ENCODE results near the gene ARMH3.

The ARMH3 gene

DNA sequence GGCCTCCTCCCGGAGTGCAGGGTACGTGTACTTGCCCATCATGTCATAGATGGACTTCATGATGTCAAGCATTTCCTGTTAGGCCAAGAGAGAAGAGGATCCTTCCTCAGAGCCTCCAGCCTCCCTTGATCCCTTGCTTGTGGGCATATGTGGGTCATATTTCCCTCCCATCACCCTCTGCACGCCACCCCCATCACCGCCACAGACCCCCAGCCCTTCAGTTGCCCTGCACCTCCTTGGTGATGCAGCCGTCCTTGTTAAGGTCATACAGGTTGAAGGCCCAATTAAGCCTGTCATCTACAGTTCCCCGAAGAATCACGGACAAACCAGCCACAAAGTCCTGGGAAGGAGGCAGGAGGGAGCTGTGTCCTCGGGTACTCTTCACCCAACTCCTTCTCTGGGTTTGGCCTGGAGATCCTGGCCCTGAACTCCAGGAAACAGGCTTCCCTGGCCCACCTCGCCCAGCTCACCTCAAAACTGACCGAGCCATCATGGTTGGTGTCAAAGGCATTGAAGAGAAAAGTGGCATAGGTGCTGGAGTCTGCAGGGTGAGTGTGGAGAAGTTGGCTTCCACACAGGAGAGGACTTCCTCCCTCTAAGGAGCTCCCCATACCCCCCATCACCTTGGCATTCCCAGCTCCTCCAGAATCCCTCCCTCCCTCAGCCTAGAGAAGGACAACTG is 227.9 kb downstream of the ARMH3 start:
- no peak for DNase-seq

- no peak for DNase-seq
Observed at GRCh38 chr10:101826852-101827434, 229.0 kb downstream of the ARMH3 start.

- DNase-seq, result no peak
Observed at GRCh38 chr10:101824736-101825135, 231.2 kb downstream of the ARMH3 start.

DNA sequence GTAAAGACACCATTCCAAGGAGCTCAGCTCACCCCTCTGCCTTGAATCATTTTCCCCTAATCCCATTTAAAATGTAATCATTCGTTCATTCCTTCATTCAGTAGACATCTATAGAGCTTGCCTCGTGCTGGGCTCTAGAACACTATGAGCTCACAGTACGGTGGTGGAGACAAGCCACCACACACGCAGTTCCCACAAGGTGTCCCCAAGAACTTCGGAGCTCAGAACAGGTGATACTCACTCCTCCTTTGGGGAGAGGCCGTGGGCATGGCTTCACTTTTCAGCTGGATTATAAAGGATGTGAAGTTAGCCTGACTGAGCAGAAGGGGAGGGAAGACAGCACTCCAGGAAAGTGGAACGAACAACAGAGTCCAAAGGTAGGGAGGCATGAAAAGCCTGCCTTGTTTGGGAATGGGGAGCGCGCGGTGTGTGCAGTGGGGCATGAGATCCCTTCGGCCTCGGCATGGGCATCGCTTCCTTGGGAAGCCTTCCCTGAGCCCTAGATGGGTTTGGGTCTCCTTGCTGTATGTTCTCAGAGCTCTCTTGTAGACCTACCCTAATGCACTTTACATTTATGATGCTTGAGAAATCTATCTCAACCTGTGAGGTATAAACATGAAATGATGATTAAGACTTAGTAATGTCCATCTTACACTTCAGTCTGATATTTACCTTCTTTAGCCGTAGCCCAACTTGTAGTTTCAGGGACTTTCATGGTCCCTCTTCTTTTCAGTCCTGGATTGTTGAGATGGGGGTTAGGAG is 236.9 kb downstream of the ARMH3 start:
- no peak for DNase-seq

DNA sequence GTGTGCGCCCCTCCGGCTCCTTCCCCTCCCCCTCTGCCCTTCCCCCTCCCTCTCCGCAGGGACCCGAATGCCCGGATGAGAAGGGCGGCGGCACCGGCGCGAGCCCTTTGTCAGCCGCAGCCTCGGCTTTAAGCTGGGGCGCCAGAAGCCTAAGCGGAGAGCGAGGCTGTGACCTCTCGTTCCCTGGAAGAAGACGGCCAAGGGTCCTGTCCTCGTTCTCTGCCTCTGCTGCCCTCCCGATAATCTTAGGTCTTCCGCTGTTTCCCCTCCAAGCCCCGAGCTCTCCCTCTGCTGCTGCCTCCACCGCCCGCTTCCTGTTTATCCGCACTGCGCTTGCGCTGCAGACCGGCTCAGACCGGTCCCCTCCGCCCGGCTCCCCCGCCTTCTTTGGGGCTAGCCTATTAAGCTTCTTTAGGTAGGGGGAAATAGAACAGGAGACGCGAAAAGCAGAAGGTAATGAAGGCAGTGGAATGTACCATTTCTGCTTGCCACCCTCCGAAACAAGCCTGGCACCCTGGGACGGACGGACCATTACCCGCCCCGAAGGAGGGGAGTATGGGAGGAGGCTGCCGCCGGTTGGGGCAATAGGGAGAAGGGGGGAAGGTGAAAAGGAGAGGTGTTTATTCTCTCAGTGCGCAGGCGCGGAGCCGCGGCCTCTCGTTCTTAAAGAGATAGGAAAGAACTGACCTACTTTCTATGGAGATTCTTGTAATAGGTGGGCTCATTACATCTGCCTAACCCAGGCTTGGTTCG is 237.7 kb downstream of the ARMH3 start, which contains the start of gene OGA:
TSS of gene OGA (minus strand) at position 326 of the 753 bp plus-strand sequence. CDS start 422 bp downstream, outside the sequence.
- DNase-seq, result peak; percentile 90

- DNase-seq, result no peak
Observed at GRCh38 chr10:101817337-101818118, 238.4 kb downstream of the ARMH3 start.

DNA sequence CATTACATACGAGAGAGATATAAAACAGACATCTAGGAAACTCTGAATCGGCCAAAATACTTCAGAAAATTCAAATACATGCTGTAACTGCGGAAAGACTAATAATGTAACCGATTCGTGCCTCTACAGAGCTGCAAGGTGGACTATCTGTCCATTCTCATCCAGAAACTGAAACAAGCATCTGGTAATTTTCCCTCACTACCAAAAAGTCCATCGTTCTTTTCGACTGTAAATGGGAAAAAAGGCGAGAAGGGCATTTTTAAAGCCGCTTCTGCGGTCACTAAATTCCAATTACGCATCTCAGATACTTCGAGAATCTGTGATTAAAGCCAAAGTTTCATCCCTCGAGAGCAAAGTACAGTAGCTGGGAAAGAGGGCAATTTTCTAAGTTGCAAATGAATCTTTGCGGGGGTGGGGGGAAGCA is 239.0 kb downstream of the ARMH3 start:
- DNase-seq, result no peak

DNA sequence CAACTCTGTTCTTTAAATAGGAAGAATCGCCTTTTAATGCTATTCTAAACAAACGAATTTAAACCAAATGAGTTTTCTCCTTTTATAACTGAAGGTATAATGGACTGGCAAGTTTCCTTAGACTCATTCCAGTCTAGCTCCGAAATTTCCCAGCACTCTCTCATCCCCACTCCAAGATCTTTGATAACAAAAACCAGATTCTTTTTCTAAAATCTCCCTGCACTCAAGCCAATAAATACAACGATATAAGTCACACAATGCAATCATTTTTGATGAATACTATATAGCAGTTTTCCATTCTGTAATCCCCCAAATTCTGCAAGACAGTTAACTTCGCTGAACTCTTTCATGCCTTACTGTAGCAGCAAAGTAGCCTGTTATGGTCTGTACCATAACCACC is 239.6 kb downstream of the ARMH3 start:
- DNase-seq, result no peak

DNA sequence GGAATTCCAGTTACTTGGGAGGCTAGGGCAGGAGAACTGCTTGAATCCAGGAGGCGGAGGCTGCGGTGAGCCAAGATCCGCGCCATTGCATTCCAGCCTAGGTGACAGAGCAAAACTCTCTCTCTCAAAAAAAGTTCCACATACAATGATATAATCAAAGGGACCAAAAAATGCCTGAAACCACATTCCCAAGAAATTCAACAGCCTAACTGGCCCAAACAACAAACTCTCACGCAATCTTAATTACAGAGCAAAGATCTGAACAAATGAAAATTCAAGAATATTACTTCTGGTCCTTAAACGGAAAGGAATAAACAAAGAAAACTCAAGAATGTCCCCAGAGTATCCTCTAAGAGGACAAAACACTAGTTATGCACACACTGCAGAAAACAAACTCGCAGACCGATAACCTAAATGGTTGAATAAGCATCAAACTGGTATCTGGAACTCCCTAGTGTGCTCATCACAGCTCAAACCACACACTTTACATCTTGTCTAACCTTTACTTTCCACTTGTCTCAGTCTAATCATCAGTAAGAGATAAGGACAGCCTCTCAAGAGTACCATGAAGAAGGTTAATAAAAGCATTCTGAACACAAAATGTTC is 241.4 kb downstream of the ARMH3 start:
- no peak for DNase-seq

DNA sequence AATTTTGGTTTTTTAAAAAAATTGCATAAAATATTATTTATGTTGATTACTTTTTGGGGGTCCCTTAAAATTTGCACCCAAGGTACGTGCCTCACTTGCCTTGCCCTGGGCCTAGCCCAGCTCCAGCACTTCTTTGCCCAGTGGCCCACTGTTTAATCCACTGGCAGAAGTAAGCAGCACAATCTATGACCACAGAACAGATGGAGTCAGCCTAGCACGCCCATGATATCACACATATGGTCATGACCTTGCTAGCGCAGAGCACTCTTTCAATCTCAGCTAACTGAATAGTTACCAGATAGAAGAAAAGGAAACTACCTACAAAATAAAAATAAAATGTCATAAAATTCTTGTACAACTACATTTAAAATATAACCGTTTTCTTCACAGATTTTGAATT is 243.4 kb downstream of the ARMH3 start:
- DNase-seq, result no peak

GRCh38 chr10:101807158-101807557 is 248.8 kb downstream of the ARMH3 start:
- no peak for DNase-seq

- DNase-seq, result no peak
Observed at GRCh38 chr10:101803511-101803910, 252.5 kb downstream of the ARMH3 start.

GRCh38 chr10:101797403-101798059 is 258.4 kb downstream of the ARMH3 start:
- DNase-seq, result no peak

Data from NCI-H2171 (cell line).